ENCODE results near the gene GATD1. TPM values are rescaled to one million over a fixed set of nuclear protein-coding genes. Genes with fewer than 3 reads are reported as not detected.

The GATD1 gene
- total and polyA plus RNA-seq, 8 donors, result 9.9 to 68.1 (median 22.9) TPM

GRCh38 chr11:778976-779954 lies 2.0 kb upstream of the GATD1 start:
- Histone ChIP-seq H3K4me1 (peaks cover 44 to 73% (median 65%) of the 10 kb centered on the region in 4 donors), H3K27ac (no peak overlapping the region), H3K27me3 (no peaks in the 10 kb centered on the region), H3K36me3 (peaks cover 0 to 27% (median 3%) of the 10 kb centered on the region in 4 donors), H3K9me3 (no peaks in the 10 kb centered on the region), H3K4me3 (no peak overlapping the region)
- intact Hi-C loops (cut with DNase I; ENCODE audit: low total_unique reads), result no loop called here
- WGBS, 5 donors, result 87 to 95% (median 93%) methylated on average over 15 to 23 of the region's 23 CpGs
- TF ChIP-seq EP300 (IDR thresholded peaks at IDR 0.05), result no peak
- no peak for TF ChIP-seq CTCF (IDR thresholded peaks at IDR 0.05)
- no peak for TF ChIP-seq POLR2AphosphoS5 (IDR thresholded peaks at IDR 0.05)
- TF ChIP-seq POLR2A (IDR thresholded peaks at IDR 0.05), result no peak
- DNase-seq, result no peak

- peaks cover 12 to 46% (median 28%) of the 10 kb centered on the region in 4 donors for H3K36me3 ChIP-seq
- intact Hi-C loops (cut with DNase I; ENCODE audit: low total_unique reads), result no loop called here
- H3K27ac ChIP-seq, result peak overlapping the region; percentile 81 to 93 (median 86)
- WGBS, 5 donors, result 0 to 7% (median 1%) methylated on average over 10 to 65 of the region's 65 CpGs
- H3K27me3 ChIP-seq, result no peaks in the 10 kb centered on the region
- no peak for TF ChIP-seq POLR2A (IDR thresholded peaks at IDR 0.05)
- no peak for TF ChIP-seq EP300 (IDR thresholded peaks at IDR 0.05)
- TF ChIP-seq CTCF (IDR thresholded peaks at IDR 0.05), result no peak
- no peak for TF ChIP-seq POLR2AphosphoS5 (IDR thresholded peaks at IDR 0.05)
- no peaks in the 10 kb centered on the region for H3K9me3 ChIP-seq
- peak in 1 of 2 donors; percentile 68 for DNase-seq
- H3K4me1 ChIP-seq, result peaks cover 30 to 73% (median 54%) of the 10 kb centered on the region in 4 donors
- peak overlapping the region; percentile 96 to 97 (median 97) for H3K4me3 ChIP-seq
Measured at GRCh38 chr11:776561-777287, 563 bp downstream of the GATD1 start.

GRCh38 chr11:776263-776560 lies 1.1 kb downstream of the GATD1 start:
- Histone ChIP-seq H3K4me1 (peaks cover 30 to 69% (median 54%) of the 10 kb centered on the region in 4 donors), H3K9me3 (no peaks in the 10 kb centered on the region), H3K36me3 (peaks cover 17 to 51% (median 33%) of the 10 kb centered on the region in 4 donors), H3K4me3 (peak overlapping the region; percentile 96 to 97 (median 97)), H3K27ac (peak overlapping the region in 3 of 5 donors; percentile 86 to 93 (median 89)), H3K27me3 (no peaks in the 10 kb centered on the region)
- DNase-seq, result no peak
- TF ChIP-seq POLR2A (IDR thresholded peaks at IDR 0.05), result no peak
- intact Hi-C loops (cut with DNase I; ENCODE audit: low total_unique reads), result no loop called here
- whole genome bisulfite sequencing, 5 donors, result 21 to 41% (median 29%) methylated on average over 11 of the region's 11 CpGs

- TF ChIP-seq POLR2AphosphoS5 (IDR thresholded peaks at IDR 0.05), result no peak
- TF ChIP-seq POLR2A (IDR thresholded peaks at IDR 0.05), result no peak
- TF ChIP-seq EP300 (IDR thresholded peaks at IDR 0.05), result no peak
- no peak for TF ChIP-seq CTCF (IDR thresholded peaks at IDR 0.05)
- intact Hi-C loops (cut with DNase I; ENCODE audit: low total_unique reads), result no loop called here
- Histone ChIP-seq H3K36me3 (peaks cover 29 to 55% (median 45%) of the 10 kb centered on the region in 4 donors), H3K9me3 (no peaks in the 10 kb centered on the region), H3K27me3 (no peaks in the 10 kb centered on the region), H3K4me3 (peak overlapping the region in 2 of 4 donors; percentile 96 to 97), H3K27ac (peak overlapping the region in 1 of 5 donors; percentile 38), H3K4me1 (peaks cover 30 to 69% (median 51%) of the 10 kb centered on the region in 4 donors)
- 67 to 74% (median 71%) methylated on average over 15 to 20 of the region's 20 CpGs for WGBS, 5 donors
- no peak for DNase-seq
Measured at GRCh38 chr11:774873-775592, 2.3 kb downstream of the GATD1 start.

Measured in stomach (tissue), 9 donors.